Measurements from ENCODE around the gene CDK2AP2.
"Not testable (repeated sequence)": the region's sequence is repeated elsewhere in the genome, so short reads cannot be mapped to it uniquely, and the experiment has no call there.

The CDK2AP2 gene

GRCh38 chr11:67489885-67490726 is 17.9 kb downstream of the CDK2AP2 start:
- DNase-seq (ENCODE audit: low spot score) = no peak

GRCh38 chr11:67489203-67489884 is 18.6 kb downstream of the CDK2AP2 start:
- DNase-seq (ENCODE audit: low spot score) = no peak

- no peak for DNase-seq (ENCODE audit: low spot score)
Measured at GRCh38 chr11:67486481-67487195, 21.3 kb downstream of the CDK2AP2 start.

GRCh38 chr11:67485873-67486361 is 22.0 kb downstream of the CDK2AP2 start:
- not testable (repeated sequence) for DNase-seq (ENCODE audit: low spot score)

- no peak for DNase-seq (ENCODE audit: low spot score)
Measured at GRCh38 chr11:67484847-67485311, 23.1 kb downstream of the CDK2AP2 start.

- DNase-seq (ENCODE audit: low spot score) = no peak
Measured at GRCh38 chr11:67483831-67484665, 23.9 kb downstream of the CDK2AP2 start.

- DNase-seq (ENCODE audit: low spot score) = peak; percentile 99
Measured at GRCh38 chr11:67482827-67483798, 24.8 kb downstream of the CDK2AP2 start, which contains the start of gene AIP. Gene AIP (plus strand): TSS chr11:67483026. CDS start chr11:67483159, 133 bp downstream.

GRCh38 chr11:67482275-67482826 is 25.6 kb downstream of the CDK2AP2 start:
- DNase-seq (ENCODE audit: low spot score) = peak; percentile 25

- DNase-seq (ENCODE audit: low spot score) = not testable (repeated sequence)
Measured at GRCh38 chr11:67477344-67478050, 30.5 kb downstream of the CDK2AP2 start.

GRCh38 chr11:67476692-67477091 is 31.3 kb downstream of the CDK2AP2 start:
- DNase-seq (ENCODE audit: low spot score) = not testable (repeated sequence)

GRCh38 chr11:67472882-67473281 is 35.1 kb downstream of the CDK2AP2 start:
- DNase-seq (ENCODE audit: low spot score) = no peak

- DNase-seq (ENCODE audit: low spot score) = no peak
Measured at GRCh38 chr11:67470337-67471002, 37.5 kb downstream of the CDK2AP2 start.

GRCh38 chr11:67469508-67469811 is 38.5 kb downstream of the CDK2AP2 start:
- DNase-seq (ENCODE audit: low spot score) = no peak

GRCh38 chr11:67468759-67469507 is 39.0 kb downstream of the CDK2AP2 start, which contains the start of gene TMEM134:
Gene TMEM134 (minus strand): TSS chr11:67469251. CDS start chr11:67469192, 59 bp downstream.
- peak; percentile 92 for DNase-seq (ENCODE audit: low spot score)

GRCh38 chr11:67468456-67468758 is 39.6 kb downstream of the CDK2AP2 start:
- DNase-seq (ENCODE audit: low spot score) = no peak

GRCh38 chr11:67468056-67468455 is 39.9 kb downstream of the CDK2AP2 start:
- DNase-seq (ENCODE audit: low spot score) = no peak

- DNase-seq (ENCODE audit: low spot score) = no peak
Measured at GRCh38 chr11:67466962-67467771, 40.8 kb downstream of the CDK2AP2 start.

Data from COLO829 (cell line).